GM21423 (cell line): ENCODE measurements around the gene MDH1.
"Not testable (repeated sequence)": the region's sequence is repeated elsewhere in the genome, so short reads cannot be mapped to it uniquely, and the experiment has no call there.

Experiments used
- ATAC-seq: cut with Tn5 transposase; IDR thresholded peaks from one replicate; pipeline ENCODE4 v1.9.1; 2021; ENCODE audit warnings: mild to moderate bottlenecking, moderate library complexity; ENCODE audit not compliant: unreplicated experiment

The MDH1 gene

GRCh38 chr2:63587814-63588384 is 864 bp upstream of the MDH1 start:
- ATAC-seq: no peak

- no peak for ATAC-seq
These were observed 590 bp downstream of the MDH1 start for GRCh38 chr2:63589148-63589958.

GRCh38 chr2:63590626-63591408 is 2.1 kb downstream of the MDH1 start:
- no peak for ATAC-seq

GRCh38 chr2:63591566-63592175 is 2.9 kb downstream of the MDH1 start:
- no peak for ATAC-seq

- ATAC-seq: no peak
These were observed 5.9 kb downstream of the MDH1 start for GRCh38 chr2:63594660-63595059.

GRCh38 chr2:63596401-63596883 is 7.7 kb downstream of the MDH1 start:
- no peak for ATAC-seq

GRCh38 chr2:63598981-63599380 is 10.2 kb downstream of the MDH1 start:
- ATAC-seq: no peak

- no peak for ATAC-seq
These were observed 12.2 kb downstream of the MDH1 start for GRCh38 chr2:63600881-63601460.

- no peak for ATAC-seq
These were observed 15.9 kb downstream of the MDH1 start for GRCh38 chr2:63604666-63605065.

GRCh38 chr2:63608865-63609264 is 20.1 kb downstream of the MDH1 start:
- not testable (repeated sequence) for ATAC-seq

GRCh38 chr2:63610525-63610924 is 21.8 kb downstream of the MDH1 start:
- no peak for ATAC-seq

- no peak for ATAC-seq
These were observed 24.7 kb downstream of the MDH1 start for GRCh38 chr2:63613391-63613901.

GRCh38 chr2:63614448-63614968 is 25.7 kb downstream of the MDH1 start:
- no peak for ATAC-seq

- no peak for ATAC-seq
These were observed 26.5 kb downstream of the MDH1 start for GRCh38 chr2:63614983-63615945.

- ATAC-seq: no peak
These were observed 28.6 kb downstream of the MDH1 start for GRCh38 chr2:63617366-63617765.

GRCh38 chr2:63619328-63619727 is 30.6 kb downstream of the MDH1 start:
- no peak for ATAC-seq

GRCh38 chr2:63622751-63623150 is 34.0 kb downstream of the MDH1 start:
- no peak for ATAC-seq

- not testable (repeated sequence) for ATAC-seq
These were observed 35.0 kb downstream of the MDH1 start for GRCh38 chr2:63623763-63624162.

GRCh38 chr2:63627866-63628265 is 39.1 kb downstream of the MDH1 start:
- ATAC-seq: no peak
